Tibial nerve (tissue), 4 donors: ENCODE results near the gene RAET1E.

ENCODE experiments used
- EP300 ChIP-seq, 2 donors: sonication (generic); formaldehyde crosslinking; IDR thresholded peaks; one replicate each; pipeline ENCODE4 v1.6.1; 2017; ENCODE audit warnings: antibody characterized with exemption in 2 of 2, mild to moderate bottlenecking in 1 of 2
- POLR2A ChIP-seq, 2 donors: fragments of 450-650 bp; IDR thresholded peaks; one replicate each; pipeline ENCODE4 v1.6.1; 2017; ENCODE audit warnings: antibody characterized with exemption in 2 of 2, mild to moderate bottlenecking in 2 of 2, moderate library complexity in 2 of 2
- TF ChIP-seq, protein P1 (sequence below), 5 experiments: fragments of 200-600 bp in 3 of 5; fragments of 450-650 bp in 2 of 5; sonication (generic) in 3 of 5; IDR thresholded peaks; one replicate each; pipeline ENCODE4 v1.5.1; 2016 to 2019; ENCODE audit warnings: antibody characterized with exemption in 5 of 5, mild to moderate bottlenecking in 3 of 5, moderate library complexity in 2 of 5

DNA sequence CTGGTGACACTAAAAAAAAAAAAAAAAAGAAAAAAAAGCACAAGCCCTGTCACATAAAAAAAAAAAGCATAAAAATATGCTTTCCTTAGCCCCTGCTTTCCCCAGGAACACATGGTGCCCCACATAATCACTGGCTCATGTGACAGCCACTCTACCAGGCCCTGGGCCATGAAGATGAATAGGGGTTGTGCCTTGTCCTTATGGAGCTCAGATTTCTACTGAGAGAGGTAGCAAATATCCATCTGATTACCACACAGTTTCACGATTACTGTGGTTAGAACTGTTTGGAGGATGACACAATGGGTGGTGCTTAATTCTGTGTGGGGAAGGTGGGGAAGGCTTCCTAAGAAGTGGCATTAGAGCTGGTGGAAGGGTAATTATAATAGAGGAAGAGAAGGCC, 9.3 kb downstream of the RAET1E start:
- TF ChIP-seq, protein P1, sequence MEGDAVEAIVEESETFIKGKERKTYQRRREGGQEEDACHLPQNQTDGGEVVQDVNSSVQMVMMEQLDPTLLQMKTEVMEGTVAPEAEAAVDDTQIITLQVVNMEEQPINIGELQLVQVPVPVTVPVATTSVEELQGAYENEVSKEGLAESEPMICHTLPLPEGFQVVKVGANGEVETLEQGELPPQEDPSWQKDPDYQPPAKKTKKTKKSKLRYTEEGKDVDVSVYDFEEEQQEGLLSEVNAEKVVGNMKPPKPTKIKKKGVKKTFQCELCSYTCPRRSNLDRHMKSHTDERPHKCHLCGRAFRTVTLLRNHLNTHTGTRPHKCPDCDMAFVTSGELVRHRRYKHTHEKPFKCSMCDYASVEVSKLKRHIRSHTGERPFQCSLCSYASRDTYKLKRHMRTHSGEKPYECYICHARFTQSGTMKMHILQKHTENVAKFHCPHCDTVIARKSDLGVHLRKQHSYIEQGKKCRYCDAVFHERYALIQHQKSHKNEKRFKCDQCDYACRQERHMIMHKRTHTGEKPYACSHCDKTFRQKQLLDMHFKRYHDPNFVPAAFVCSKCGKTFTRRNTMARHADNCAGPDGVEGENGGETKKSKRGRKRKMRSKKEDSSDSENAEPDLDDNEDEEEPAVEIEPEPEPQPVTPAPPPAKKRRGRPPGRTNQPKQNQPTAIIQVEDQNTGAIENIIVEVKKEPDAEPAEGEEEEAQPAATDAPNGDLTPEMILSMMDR (IDR thresholded peaks at IDR 0.05): no peak
- TF ChIP-seq POLR2A (IDR thresholded peaks at IDR 0.05) (no peak), EP300 (IDR thresholded peaks at IDR 0.05) (no peak)
